Caco-2 (cell line): ENCODE data around the gene FCAR. TPM values are rescaled to one million over a fixed set of nuclear protein-coding genes. Genes with fewer than 3 reads are reported as not detected.
"Not testable (repeated sequence)": the region's sequence is repeated elsewhere in the genome, so short reads cannot be mapped to it uniquely, and the experiment has no call there.

Experiments used
- BruUV-seq: library from RNA; stranded (reverse); fragments of 400-500 nt; replicated peaks from 2 replicates; lab custom pipeline; 2021; lab: Mats Ljungman, UMichigan
- CTCF ChIA-PET: fragments of 300-600 bp; sonication (Branson Sonifier 250); formaldehyde crosslinking; loops from one replicate; lab custom pipeline; 2022; ENCODE audit warnings: antibody characterized with exemption; lab: Charles Lee
- POLR2A ChIA-PET: fragments of 300-600 bp; sonication (Branson Sonifier 250); formaldehyde crosslinking; loops from one replicate; lab custom pipeline; 2022; ENCODE audit warnings: antibody characterized with exemption; lab: Charles Lee
- DNase-seq, 2 experiments: peaks; one replicate each; pipeline versions ENCODE4 v3.0.0 to v3.0.0-alpha.2; 2020 to 2022
- H3K27me3 ChIP-seq: replicated peaks from 2 replicates; pipeline ENCODE4 v1.6.0; 2011; ENCODE audit warnings: low read length; ENCODE audit not compliant: control insufficient read depth, insufficient read depth
- H3K36me3 ChIP-seq: 2 replicates; pipeline ENCODE4 v1.5.1; 2011; ENCODE audit warnings: low read length; ENCODE audit not compliant: control insufficient read depth, insufficient read depth
- H3K4me1 ChIP-seq: fragments of 250-450 bp; sonication (Bioruptor Pico); 2 replicates; pipeline ENCODE4 v1.5.1; 2020; ENCODE audit warnings: mild to moderate bottlenecking
- H3K4me3 ChIP-seq: 2 replicates; pipeline ENCODE4 v1.5.1; 2011; ENCODE audit warnings: low read depth, mild to moderate bottlenecking, control low read depth, low read length
- H3K9me3 ChIP-seq: fragments of 250-450 bp; sonication (Bioruptor Pico); 2 replicates; pipeline ENCODE4 v1.5.1; 2020; ENCODE audit warnings: mild to moderate bottlenecking, moderate library complexity
- H3K27ac Mint-ChIP-seq: one replicate; pipeline ENCODE4 v1.8.0; 2022; ENCODE audit warnings: mixed read lengths; ENCODE audit not compliant: unreplicated experiment
- H3K27me3 Mint-ChIP-seq: one replicate; pipeline ENCODE4 v1.8.0; 2022; ENCODE audit warnings: mixed read lengths; ENCODE audit not compliant: insufficient read depth, unreplicated experiment
- H3K36me3 Mint-ChIP-seq: one replicate; pipeline ENCODE4 v1.8.0; 2022; ENCODE audit warnings: mild to moderate bottlenecking, mixed read lengths; ENCODE audit not compliant: insufficient read depth, unreplicated experiment
- H3K4me1 Mint-ChIP-seq: one replicate; pipeline ENCODE4 v1.8.0; 2022; ENCODE audit warnings: low read depth, mixed read lengths; ENCODE audit not compliant: unreplicated experiment
- H3K4me3 Mint-ChIP-seq: one replicate; pipeline ENCODE4 v1.8.0; 2022; ENCODE audit warnings: mild to moderate bottlenecking, moderate library complexity, mixed read lengths; ENCODE audit not compliant: unreplicated experiment
- H3K9me3 Mint-ChIP-seq: one replicate; pipeline ENCODE4 v1.8.0; 2022; ENCODE audit warnings: mixed read lengths; ENCODE audit not compliant: unreplicated experiment
- CTCF ChIP-seq, 2 experiments: fragments of 200-600 bp in 1 of 2; IDR thresholded peaks; 1 replicate in 1 of 2; 2 replicates in 1 of 2; pipeline versions ENCODE4 v1.5.1 to v1.8.0; 2011 to 2022; ENCODE audit warnings: antibody characterized with exemption in 1 of 2, control low read depth in 1 of 2, inconsistent platforms in 1 of 2, low read depth in 1 of 2, low read length in 1 of 2, mild to moderate bottlenecking in 1 of 2, moderate library complexity in 1 of 2; ENCODE audit not compliant: insufficient read depth in 1 of 2, severe bottlenecking in 1 of 2, unreplicated experiment in 1 of 2
- intact Hi-C: fragments of 100-400 bp; cut with micrococcal nuclease; formaldehyde crosslinking; loops from one replicate; pipeline ENCODE4 v1.10.0; 2022; ENCODE audit not compliant: unreplicated experiment
- total RNA-seq: library from RNA; stranded (reverse); gene quantifications from 2 replicates; pipeline ENCODE4 v1.2.3, GENCODE V29; 2022

The FCAR gene
- total RNA-seq, 1 experiment from 2014 or later, result not detected

GRCh38 chr19:54896036-54896435 lies 22.0 kb downstream of the FCAR start:
- no peak for TF ChIP-seq CTCF (IDR thresholded peaks at IDR 0.05; ENCODE audit: insufficient read depth in 1 of 2, low read depth in 1 of 2, low read length in 1 of 2, severe bottlenecking in 1 of 2, unreplicated experiment in 1 of 2)
- Histone ChIP-seq H3K36me3 (no peaks in the 10 kb centered on the region), H3K4me1 (peaks cover 19% of the 10 kb centered on the region), H3K9me3 (peaks cover 9% of the 10 kb centered on the region), H3K27me3 (no peaks in the 10 kb centered on the region), H3K4me3 (no peak overlapping the region)
- peaks cover 19% of the 10 kb centered on the region for H3K4me1 Mint-ChIP-seq
- H3K27ac Mint-ChIP-seq, result no peak overlapping the region
- peaks cover 13% of the 10 kb centered on the region for H3K36me3 Mint-ChIP-seq
- peaks cover 26% of the 10 kb centered on the region for H3K9me3 Mint-ChIP-seq
- no peak overlapping the region for H3K4me3 Mint-ChIP-seq
- POLR2A ChIA-PET, result no interaction called here
- peaks cover 3% of the 10 kb centered on the region for H3K27me3 Mint-ChIP-seq
- DNase-seq, result no peak
- no TSS peak for BruUV-seq
- CTCF ChIA-PET, result no interaction called here
- intact Hi-C loops, result no loop called here

- H3K4me3 Mint-ChIP-seq, CTCF ChIA-PET, H3K27me3 ChIP-seq, intact Hi-C loops, BruUV-seq, H3K36me3 ChIP-seq, H3K4me1 ChIP-seq, H3K27me3 Mint-ChIP-seq, H3K4me3 ChIP-seq, POLR2A ChIA-PET, H3K9me3 ChIP-seq, H3K27ac Mint-ChIP-seq, DNase-seq, H3K36me3 Mint-ChIP-seq: not testable (repeated sequence)
- Mint-ChIP-seq H3K4me1 (peaks cover 19% of the 10 kb centered on the region), H3K9me3 (peaks cover 23% of the 10 kb centered on the region)
These were observed 24.6 kb downstream of the FCAR start for GRCh38 chr19:54898685-54899084.

- H3K9me3 ChIP-seq, H3K27me3 Mint-ChIP-seq, POLR2A ChIA-PET, H3K4me1 ChIP-seq, BruUV-seq, H3K36me3 ChIP-seq, H3K36me3 Mint-ChIP-seq, intact Hi-C loops, DNase-seq, H3K27me3 ChIP-seq, H3K4me3 ChIP-seq, H3K4me3 Mint-ChIP-seq, CTCF ChIA-PET, H3K27ac Mint-ChIP-seq: not testable (repeated sequence)
- peaks cover 18% of the 10 kb centered on the region for H3K4me1 Mint-ChIP-seq
- H3K9me3 Mint-ChIP-seq, result peaks cover 23% of the 10 kb centered on the region
These were observed 25.6 kb downstream of the FCAR start for GRCh38 chr19:54899646-54900045.

GRCh38 chr19:54901153-54901552 lies 27.1 kb downstream of the FCAR start:
- H3K4me3 ChIP-seq, H3K9me3 ChIP-seq, CTCF ChIA-PET, H3K27me3 Mint-ChIP-seq, H3K36me3 Mint-ChIP-seq, POLR2A ChIA-PET, H3K4me3 Mint-ChIP-seq, intact Hi-C loops, BruUV-seq, H3K27ac Mint-ChIP-seq, H3K27me3 ChIP-seq, H3K36me3 ChIP-seq, H3K4me1 Mint-ChIP-seq, H3K4me1 ChIP-seq: not testable (repeated sequence)
- H3K9me3 Mint-ChIP-seq, result peaks cover 20% of the 10 kb centered on the region
- peak; percentile 17 to 48 for DNase-seq
